ENCODE data around the gene STN1.

DNA sequence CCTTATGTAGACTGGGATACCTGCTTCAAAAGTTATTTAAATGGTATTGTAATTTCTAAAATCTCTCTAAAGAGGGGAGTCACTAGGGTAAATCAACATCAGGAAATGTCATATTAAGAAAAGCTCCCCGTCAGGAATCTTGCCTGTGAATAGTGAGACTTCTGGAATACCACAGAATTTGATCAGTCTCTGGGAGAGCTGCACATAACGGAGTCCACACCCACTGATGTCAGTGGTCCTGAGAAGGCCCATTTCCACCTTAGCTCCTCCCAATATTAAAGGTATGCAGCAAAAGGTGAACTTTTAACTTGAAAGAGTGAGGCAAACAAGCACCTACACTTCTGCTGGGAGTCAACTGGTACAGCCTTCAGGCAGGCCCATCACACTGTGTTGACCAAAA, 27.3 kb downstream of the STN1 start:
- TF ChIP-seq RBM14 (IDR thresholded peaks at IDR 0.05; ENCODE audit: borderline replicate concordance, insufficient read depth, low read depth, low read length) (no peak), ETV6 (IDR thresholded peaks at IDR 0.05; ENCODE audit: borderline replicate concordance in 1 of 2, low read depth in 2 of 2, low read length in 1 of 2) (no peak), ETV6 (CRISPR knock-in tag; IDR thresholded peaks at IDR 0.05; ENCODE audit: borderline replicate concordance) (no peak), EGR1 (conservative IDR thresholded peaks at IDR 0.05) (no peak)

Data from K562 (cell line).